ENCODE results near the gene TCTN3. TPM values are rescaled to one million over a fixed set of nuclear protein-coding genes. Genes with fewer than 3 reads are reported as not detected.
A peak's percentile ranks its signal among the peaks of the same experiment; 100 is the strongest.

Gene TCTN3
- total RNA-seq, 4 donors from 2014 or later: 15.4 to 23.5 (median 21.8) TPM

DNA sequence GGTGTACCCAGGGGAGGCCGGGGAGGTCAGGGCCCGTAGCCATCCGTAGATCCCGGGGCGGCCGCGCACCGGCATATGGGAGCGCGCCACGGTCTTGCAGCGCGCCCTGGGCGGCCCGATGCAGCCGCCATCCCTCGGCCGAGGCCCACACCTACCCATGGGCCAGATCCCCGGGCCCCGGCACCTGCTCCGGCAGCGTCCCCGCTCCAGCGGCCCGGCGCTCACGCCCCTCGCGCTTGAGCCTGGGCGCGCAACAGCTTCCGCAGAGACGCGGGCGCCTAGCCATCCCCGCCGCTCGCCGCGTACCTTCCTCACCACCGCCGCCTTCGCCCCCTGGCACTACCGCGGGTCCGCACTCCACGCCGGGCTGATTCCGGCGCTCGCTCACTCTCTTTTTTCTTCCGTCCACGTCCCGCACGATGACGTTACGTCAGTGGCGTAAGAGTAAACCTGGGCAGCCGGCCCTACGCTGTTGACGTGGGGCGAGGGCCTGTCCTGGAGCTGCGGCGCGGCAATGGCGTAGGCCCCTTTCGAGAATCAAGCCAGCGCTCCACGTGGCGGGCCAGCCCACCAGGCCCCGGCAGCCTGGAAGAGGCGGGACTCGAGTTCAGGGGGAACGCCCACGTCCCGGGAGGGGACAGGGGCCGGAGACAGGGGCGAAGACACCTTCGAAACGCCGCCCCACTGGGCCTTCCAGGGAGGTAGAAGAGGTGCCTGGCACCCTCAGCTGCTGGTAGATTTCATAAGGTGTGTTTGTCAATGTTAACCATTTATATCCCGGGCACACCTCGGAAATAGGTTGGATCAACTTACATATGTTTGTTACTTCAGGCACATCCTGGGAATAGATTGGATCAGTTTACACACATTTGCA, 37.2 kb downstream of the TCTN3 start, which contains the start of gene ALDH18A1:
Gene ALDH18A1, minus strand, starts transcription at position 421 of the 874 bp plus-strand sequence. CDS start 3,334 bp downstream, outside the sequence.
- 0% methylated on average over 18 of the region's 83 CpGs for WGBS
- no peak for TF ChIP-seq POLR2A (IDR thresholded peaks at IDR 0.05; ENCODE audit: low read depth)
- TF ChIP-seq POLR2AphosphoS5 (IDR thresholded peaks at IDR 0.05): peak; percentile 45 to 53
- TF ChIP-seq EP300 (IDR thresholded peaks at IDR 0.05): no peak
- TF ChIP-seq, protein P1, sequence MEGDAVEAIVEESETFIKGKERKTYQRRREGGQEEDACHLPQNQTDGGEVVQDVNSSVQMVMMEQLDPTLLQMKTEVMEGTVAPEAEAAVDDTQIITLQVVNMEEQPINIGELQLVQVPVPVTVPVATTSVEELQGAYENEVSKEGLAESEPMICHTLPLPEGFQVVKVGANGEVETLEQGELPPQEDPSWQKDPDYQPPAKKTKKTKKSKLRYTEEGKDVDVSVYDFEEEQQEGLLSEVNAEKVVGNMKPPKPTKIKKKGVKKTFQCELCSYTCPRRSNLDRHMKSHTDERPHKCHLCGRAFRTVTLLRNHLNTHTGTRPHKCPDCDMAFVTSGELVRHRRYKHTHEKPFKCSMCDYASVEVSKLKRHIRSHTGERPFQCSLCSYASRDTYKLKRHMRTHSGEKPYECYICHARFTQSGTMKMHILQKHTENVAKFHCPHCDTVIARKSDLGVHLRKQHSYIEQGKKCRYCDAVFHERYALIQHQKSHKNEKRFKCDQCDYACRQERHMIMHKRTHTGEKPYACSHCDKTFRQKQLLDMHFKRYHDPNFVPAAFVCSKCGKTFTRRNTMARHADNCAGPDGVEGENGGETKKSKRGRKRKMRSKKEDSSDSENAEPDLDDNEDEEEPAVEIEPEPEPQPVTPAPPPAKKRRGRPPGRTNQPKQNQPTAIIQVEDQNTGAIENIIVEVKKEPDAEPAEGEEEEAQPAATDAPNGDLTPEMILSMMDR (IDR thresholded peaks at IDR 0.05): no peak
- Histone ChIP-seq H3K36me3 (peaks cover 10 to 15% (median 13%) of the 10 kb centered on the region in 4 donors), H3K4me3 (peak within 1 kb of the TSS; percentile 80 to 96 (median 88)), H3K27ac (replicated peaks in 1 of 4) (peak within 1 kb of the TSS; percentile 59 to 79 (median 74)), H3K9me3 (no peaks in the 10 kb centered on the region), H3K27me3 (no peaks in the 10 kb centered on the region), H3K4me1 (peaks cover 9 to 32% (median 24%) of the 10 kb centered on the region in 4 donors)
- DNase-seq (ENCODE audit: extremely low spot score): peak; percentile 97
- intact Hi-C loops (cut with DNase I): no loop called here

DNA sequence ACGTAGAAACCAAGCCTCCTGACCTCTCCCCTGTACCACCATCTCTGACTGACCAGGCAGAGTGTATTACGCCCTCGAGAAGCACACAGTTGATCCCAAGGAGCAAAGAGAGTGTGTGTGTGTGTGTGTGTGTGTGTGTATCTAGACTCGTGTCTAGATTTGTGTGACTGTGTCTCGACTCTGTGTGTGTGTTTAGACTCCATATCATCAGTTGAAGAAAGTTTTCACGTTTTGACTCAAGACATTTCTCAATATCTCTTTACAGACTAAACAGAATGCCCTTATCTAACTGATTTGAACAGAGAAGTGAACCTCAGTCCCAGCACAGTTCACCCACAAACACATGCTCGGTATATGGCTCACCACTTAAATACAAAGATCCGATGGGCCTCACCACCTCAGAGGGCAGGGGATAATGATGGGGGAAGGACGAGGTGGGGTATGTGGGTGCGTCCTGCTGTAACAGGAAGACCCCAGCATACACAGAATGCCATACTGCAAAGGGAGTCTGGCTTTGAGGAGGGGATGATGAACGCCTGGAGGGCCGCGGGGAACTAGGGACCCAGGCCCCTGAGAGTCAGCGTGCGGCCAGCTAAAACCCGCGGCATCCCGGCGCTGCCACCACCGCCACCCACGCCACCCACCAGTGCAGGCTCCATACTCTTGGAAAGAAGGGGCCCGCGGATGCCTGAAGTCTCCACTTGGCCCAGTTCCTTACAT, 38.0 kb downstream of the TCTN3 start:
- intact Hi-C loops (cut with DNase I): no loop called here
- peak overlapping the region; percentile 59 to 79 (median 74) for H3K27ac ChIP-seq (replicated peaks in 1 of 4)
- DNase-seq (ENCODE audit: extremely low spot score): peak; percentile 62
- H3K9me3 ChIP-seq: no peaks in the 10 kb centered on the region
- H3K4me3 ChIP-seq: peak overlapping the region; percentile 80 to 96 (median 88)
- H3K4me1 ChIP-seq: peaks cover 9 to 32% (median 24%) of the 10 kb centered on the region in 4 donors
- H3K36me3 ChIP-seq: peaks cover 15 to 23% (median 20%) of the 10 kb centered on the region in 4 donors
- no peaks in the 10 kb centered on the region for H3K27me3 ChIP-seq
- TF ChIP-seq POLR2AphosphoS5 (IDR thresholded peaks at IDR 0.05): no peak
- TF ChIP-seq, protein P1 (IDR thresholded peaks at IDR 0.05): no peak
- no peak for TF ChIP-seq POLR2A (IDR thresholded peaks at IDR 0.05; ENCODE audit: low read depth)
- TF ChIP-seq EP300 (IDR thresholded peaks at IDR 0.05): no peak
- WGBS: 20% methylated on average over 17 of the region's 23 CpGs

DNA sequence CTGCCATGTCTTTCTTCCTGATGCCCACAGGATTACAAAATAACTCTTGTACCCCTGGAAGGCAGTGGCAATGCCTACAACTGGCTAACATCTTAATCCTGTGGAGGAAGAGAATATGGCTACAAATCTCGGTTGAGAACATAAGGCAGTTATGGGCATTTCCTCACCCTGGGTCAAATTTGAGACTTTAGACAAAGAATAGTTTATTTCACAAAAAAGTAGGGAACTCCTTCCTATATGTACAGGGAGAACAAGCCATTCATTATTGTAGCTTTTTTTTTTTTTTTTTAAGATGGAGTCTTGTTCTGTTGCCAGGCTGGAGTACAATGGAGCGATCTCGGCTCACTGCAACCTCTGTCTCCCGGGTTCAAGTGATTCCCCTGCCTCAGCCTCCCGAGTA, 39.8 kb downstream of the TCTN3 start:
- Histone ChIP-seq H3K9me3 (no peaks in the 10 kb centered on the region), H3K4me1 (peaks cover 9 to 32% (median 24%) of the 10 kb centered on the region in 4 donors), H3K36me3 (peaks cover 15 to 36% (median 20%) of the 10 kb centered on the region in 4 donors), H3K4me3 (no peak overlapping the region), H3K27me3 (no peaks in the 10 kb centered on the region), H3K27ac (replicated peaks in 1 of 4) (no peak overlapping the region)
- intact Hi-C loops (cut with DNase I): no loop called here
- 94% methylated on average over 5 of the region's 5 CpGs for WGBS
- peak; percentile 57 for DNase-seq (ENCODE audit: extremely low spot score)
- TF ChIP-seq POLR2AphosphoS5 (IDR thresholded peaks at IDR 0.05): no peak
- no peak for TF ChIP-seq POLR2A (IDR thresholded peaks at IDR 0.05; ENCODE audit: low read depth)
- no peak for TF ChIP-seq EP300 (IDR thresholded peaks at IDR 0.05)
- TF ChIP-seq, protein P1 (IDR thresholded peaks at IDR 0.05): no peak

DNA sequence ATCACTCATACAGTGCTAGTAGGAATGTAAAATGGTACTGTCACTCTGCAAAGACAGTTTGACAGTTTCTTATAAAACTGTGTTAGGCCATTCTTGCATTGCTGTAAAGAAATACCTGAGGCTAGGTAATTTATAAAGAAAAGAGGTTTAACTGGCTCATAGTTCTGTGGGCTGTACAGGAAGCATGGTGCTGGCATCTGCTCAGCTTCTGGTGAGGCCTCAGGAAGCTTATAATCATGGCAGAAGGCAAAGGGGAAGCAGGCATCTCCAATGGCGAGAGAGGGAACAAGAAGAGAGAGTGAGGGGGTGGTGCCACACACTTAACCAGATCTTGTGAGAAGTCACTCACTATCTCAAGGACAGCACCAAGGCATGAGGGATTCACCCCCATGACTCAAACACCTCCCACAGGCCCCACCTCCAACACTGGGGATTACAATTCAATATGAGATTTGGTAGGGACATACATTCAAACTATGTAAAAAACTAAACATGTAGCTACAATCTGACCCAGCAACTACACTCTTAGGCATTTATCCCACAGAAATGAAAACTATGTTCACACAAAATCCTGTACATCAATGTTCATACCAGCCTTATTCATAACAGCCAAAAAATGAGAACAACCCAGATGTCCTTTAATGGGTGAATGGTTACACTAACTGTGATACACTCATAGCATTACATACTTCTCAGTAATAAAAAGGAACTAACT, 42.2 kb downstream of the TCTN3 start:
- no peaks in the 10 kb centered on the region for H3K27me3 ChIP-seq
- TF ChIP-seq POLR2A (IDR thresholded peaks at IDR 0.05; ENCODE audit: low read depth): no peak
- TF ChIP-seq POLR2AphosphoS5 (IDR thresholded peaks at IDR 0.05): no peak
- TF ChIP-seq, protein P1 (IDR thresholded peaks at IDR 0.05): no peak
- TF ChIP-seq EP300 (IDR thresholded peaks at IDR 0.05): no peak
- 94% methylated on average over 1 of the region's 1 CpG for WGBS
- no peaks in the 10 kb centered on the region for H3K9me3 ChIP-seq
- peaks cover 15 to 51% (median 31%) of the 10 kb centered on the region in 4 donors for H3K36me3 ChIP-seq
- no peak for DNase-seq (ENCODE audit: extremely low spot score)
- H3K4me1 ChIP-seq: peaks cover 3 to 24% (median 16%) of the 10 kb centered on the region in 4 donors
- intact Hi-C loops (cut with DNase I): no loop called here
- no peak overlapping the region for H3K4me3 ChIP-seq
- no peak overlapping the region for H3K27ac ChIP-seq (replicated peaks in 1 of 4)
